Stimulated activated naive CD8-positive, alpha-beta T cell treated with anti-CD3 and anti-CD28 coated beads, Interleukin-15, Interleukin-2, amounts not matched to agents 100 ng/mL and 50 ng/mL, for 24 hours (primary cell): Measurements from ENCODE around the gene AK5.
"Not testable (repeated sequence)": the region's sequence is repeated elsewhere in the genome, so short reads cannot be mapped to it uniquely, and the experiment has no call there.

Experiments
- H3K27ac Mint-ChIP-seq: one replicate; pipeline ENCODE4 v1.8.0; 2021; ENCODE audit warnings: mild to moderate bottlenecking, mixed read lengths
- H3K27me3 Mint-ChIP-seq: one replicate; pipeline ENCODE4 v1.8.0; 2021; ENCODE audit warnings: mixed read lengths
- H3K36me3 Mint-ChIP-seq: one replicate; pipeline ENCODE4 v1.8.0; 2021; ENCODE audit warnings: low read depth, mixed read lengths
- H3K4me1 Mint-ChIP-seq: one replicate; pipeline ENCODE4 v1.8.0; 2021; ENCODE audit warnings: low read depth, mixed read lengths
- H3K4me3 Mint-ChIP-seq: one replicate; pipeline ENCODE4 v1.8.0; 2021; ENCODE audit warnings: mild to moderate bottlenecking, mixed read lengths
- H3K9me3 Mint-ChIP-seq: one replicate; pipeline ENCODE4 v1.8.0; 2021; ENCODE audit warnings: mixed read lengths

AK5 gene

GRCh38 chr1:77392486-77392885 is 110.7 kb downstream of the AK5 start:
- no peak overlapping the region for H3K27ac Mint-ChIP-seq
- no peaks in the 10 kb centered on the region for H3K9me3 Mint-ChIP-seq
- peaks cover 9% of the 10 kb centered on the region for H3K4me1 Mint-ChIP-seq
- no peaks in the 10 kb centered on the region for H3K36me3 Mint-ChIP-seq
- no peak overlapping the region for H3K4me3 Mint-ChIP-seq
- no peaks in the 10 kb centered on the region for H3K27me3 Mint-ChIP-seq

DNA sequence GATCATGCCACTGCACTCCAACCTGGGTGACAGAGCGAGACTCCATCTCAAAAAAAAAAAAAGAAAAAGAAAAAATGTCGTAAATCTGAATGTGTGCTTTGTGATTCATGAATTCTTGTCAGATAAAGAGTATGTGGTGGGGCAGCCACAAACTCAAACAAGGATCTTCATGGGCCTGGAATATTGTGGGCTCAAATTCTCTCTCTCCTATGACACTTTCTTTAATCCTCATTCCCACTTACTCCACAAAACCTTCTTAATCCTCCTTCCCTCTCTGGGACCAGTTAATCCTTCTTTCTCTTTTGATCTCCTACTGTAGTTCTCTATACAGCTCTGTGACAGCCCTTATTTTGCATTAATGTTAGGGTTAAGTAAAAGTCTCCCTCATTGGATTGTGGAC is 112.3 kb downstream of the AK5 start:
- Mint-ChIP-seq H3K4me3 (no peak overlapping the region), H3K27me3 (no peaks in the 10 kb centered on the region), H3K36me3 (no peaks in the 10 kb centered on the region), H3K27ac (no peak overlapping the region), H3K9me3 (no peaks in the 10 kb centered on the region), H3K4me1 (no peaks in the 10 kb centered on the region)

DNA sequence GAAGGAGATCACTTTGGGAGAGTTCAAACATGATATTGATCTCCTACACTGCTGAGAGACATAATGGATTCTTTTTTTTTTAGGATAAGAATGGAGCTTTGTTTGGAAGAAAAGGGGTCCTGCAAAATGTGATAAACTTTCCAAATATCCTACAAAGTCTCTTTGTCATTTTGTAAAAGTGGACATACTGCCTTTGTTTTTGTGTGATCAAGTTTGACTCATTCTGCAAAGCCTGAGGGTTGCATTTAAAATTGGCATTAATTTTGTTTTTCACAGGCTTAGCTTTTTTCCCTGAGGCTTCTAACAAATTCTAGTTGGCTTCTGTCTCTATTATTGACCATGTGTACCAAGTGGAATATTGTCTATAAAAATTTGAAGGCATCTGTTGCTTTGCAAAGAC is 113.2 kb downstream of the AK5 start:
- no peaks in the 10 kb centered on the region for H3K4me1 Mint-ChIP-seq
- H3K4me3 Mint-ChIP-seq, result no peak overlapping the region
- no peak overlapping the region for H3K27ac Mint-ChIP-seq
- no peaks in the 10 kb centered on the region for H3K9me3 Mint-ChIP-seq
- no peaks in the 10 kb centered on the region for H3K36me3 Mint-ChIP-seq
- H3K27me3 Mint-ChIP-seq, result no peaks in the 10 kb centered on the region

DNA sequence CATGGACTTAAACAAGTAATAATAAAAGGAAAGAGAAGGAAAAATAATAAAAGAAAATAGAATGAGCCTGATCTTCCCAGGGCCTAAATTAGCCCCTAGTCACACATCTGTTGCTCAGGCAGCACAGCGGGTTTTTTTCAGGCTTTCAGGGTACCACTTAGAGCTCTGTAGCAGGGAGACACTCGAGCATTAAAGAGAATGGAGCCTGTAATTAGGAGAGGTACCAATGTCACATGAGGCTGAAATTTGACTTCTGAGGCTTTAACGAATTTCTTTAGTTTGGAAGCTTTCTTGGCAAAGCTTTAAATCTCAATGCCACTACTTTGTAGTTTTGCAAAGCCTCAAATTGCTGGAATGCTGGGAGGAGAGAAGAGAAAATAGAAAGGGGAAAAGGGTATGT is 116.3 kb downstream of the AK5 start:
- Mint-ChIP-seq H3K9me3 (no peaks in the 10 kb centered on the region), H3K4me1 (no peaks in the 10 kb centered on the region), H3K36me3 (no peaks in the 10 kb centered on the region), H3K27me3 (no peaks in the 10 kb centered on the region), H3K4me3 (no peak overlapping the region), H3K27ac (no peak overlapping the region)

DNA sequence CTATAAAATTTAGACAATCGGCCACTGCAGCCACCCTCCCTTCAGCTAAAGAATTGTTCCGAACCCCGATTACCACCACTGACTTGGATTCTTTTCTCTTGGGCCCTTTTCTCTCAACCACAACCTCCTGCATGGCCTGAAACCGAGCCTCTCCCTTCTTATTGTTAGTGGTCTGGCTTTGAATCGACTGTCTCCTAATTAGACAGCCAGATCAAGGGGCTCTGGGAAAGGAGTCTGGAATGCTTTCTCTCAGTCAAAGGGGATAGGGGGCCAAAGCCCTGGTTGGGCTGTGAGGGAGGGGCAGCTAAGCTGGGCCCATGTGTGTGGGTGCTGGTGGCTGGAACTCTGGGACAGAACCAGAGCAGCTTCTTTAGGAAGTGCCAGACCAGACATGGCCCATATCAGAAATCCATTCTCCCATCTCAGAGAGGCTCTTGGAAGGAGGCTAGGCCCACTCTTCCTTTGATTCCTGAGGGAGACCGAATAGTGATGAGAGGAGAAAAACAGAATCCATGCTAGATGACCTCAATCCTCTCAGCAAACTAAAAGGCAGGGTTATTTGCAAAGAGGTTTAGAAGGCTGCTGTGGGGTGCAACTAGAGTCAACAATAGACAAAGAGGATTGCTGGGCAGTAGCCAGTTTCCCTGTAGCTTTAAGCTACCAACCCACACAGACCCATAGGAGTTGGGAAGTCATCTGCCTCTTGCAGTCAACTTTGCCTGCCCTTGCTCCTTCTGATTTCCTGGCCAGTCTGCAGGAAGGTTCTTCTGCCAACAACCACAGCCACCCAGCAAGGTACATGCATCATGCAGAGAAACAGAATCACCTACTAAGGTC is 117.6 kb downstream of the AK5 start:
- no peaks in the 10 kb centered on the region for H3K27me3 Mint-ChIP-seq
- no peaks in the 10 kb centered on the region for H3K4me1 Mint-ChIP-seq
- H3K9me3 Mint-ChIP-seq, result no peaks in the 10 kb centered on the region
- H3K36me3 Mint-ChIP-seq, result no peaks in the 10 kb centered on the region
- H3K27ac Mint-ChIP-seq, result no peak overlapping the region
- H3K4me3 Mint-ChIP-seq, result no peak overlapping the region

DNA sequence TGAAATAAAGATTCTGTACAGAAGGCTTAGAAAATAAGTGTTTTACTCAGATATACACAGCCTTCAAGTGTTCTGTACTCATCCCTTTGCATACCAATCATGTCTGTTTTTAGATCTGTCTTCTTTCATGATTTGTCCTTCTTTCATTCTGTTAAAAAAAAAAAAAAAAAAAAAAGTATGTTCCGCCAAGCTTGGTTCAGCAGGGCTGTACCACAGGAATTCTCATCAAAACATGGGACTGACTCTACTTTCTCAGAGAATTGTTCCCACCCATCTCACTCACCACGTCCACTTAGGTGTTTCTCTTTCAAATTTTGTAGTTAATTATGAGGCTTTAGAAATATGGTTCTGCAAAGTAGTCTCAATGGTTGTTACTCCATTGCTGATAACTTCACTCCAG is 119.0 kb downstream of the AK5 start:
- H3K4me3 Mint-ChIP-seq, result no peak overlapping the region
- no peak overlapping the region for H3K27ac Mint-ChIP-seq
- H3K4me1 Mint-ChIP-seq, result no peaks in the 10 kb centered on the region
- H3K9me3 Mint-ChIP-seq, result no peaks in the 10 kb centered on the region
- H3K36me3 Mint-ChIP-seq, result no peaks in the 10 kb centered on the region
- no peaks in the 10 kb centered on the region for H3K27me3 Mint-ChIP-seq

- H3K27me3 Mint-ChIP-seq, result no peaks in the 10 kb centered on the region
- H3K36me3 Mint-ChIP-seq, result no peaks in the 10 kb centered on the region
- H3K9me3 Mint-ChIP-seq, result no peaks in the 10 kb centered on the region
- H3K4me3 Mint-ChIP-seq, result no peak overlapping the region
- no peak overlapping the region for H3K27ac Mint-ChIP-seq
- no peaks in the 10 kb centered on the region for H3K4me1 Mint-ChIP-seq
These were observed 119.6 kb downstream of the AK5 start for GRCh38 chr1:77401384-77401783.

- Mint-ChIP-seq H3K36me3 (no peaks in the 10 kb centered on the region), H3K27ac (no peak overlapping the region), H3K4me3 (no peak overlapping the region), H3K9me3 (peaks cover 5% of the 10 kb centered on the region), H3K4me1 (no peaks in the 10 kb centered on the region), H3K27me3 (no peaks in the 10 kb centered on the region)
These were observed 123.4 kb downstream of the AK5 start for GRCh38 chr1:77405186-77405585.

DNA sequence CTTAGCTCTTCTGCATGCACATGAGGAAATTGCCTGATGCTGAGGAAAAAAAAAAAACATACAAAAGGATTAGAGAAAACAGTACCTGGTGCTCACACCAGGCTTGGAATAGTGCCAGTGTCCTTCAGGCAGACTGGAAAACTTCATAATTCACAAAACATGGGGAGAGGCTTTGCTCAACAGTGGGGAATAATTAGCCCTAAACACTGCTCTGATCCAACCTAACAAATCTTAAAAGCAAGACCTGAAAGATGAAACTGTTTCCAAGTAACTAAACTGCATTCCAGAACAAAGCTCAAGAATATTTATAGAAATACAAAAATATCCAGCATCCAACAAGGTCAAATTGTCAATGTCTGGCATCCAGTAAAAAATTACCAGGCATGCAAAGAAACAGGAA is 124.8 kb downstream of the AK5 start:
- no peaks in the 10 kb centered on the region for H3K27me3 Mint-ChIP-seq
- no peak overlapping the region for H3K4me3 Mint-ChIP-seq
- H3K4me1 Mint-ChIP-seq, result no peaks in the 10 kb centered on the region
- H3K9me3 Mint-ChIP-seq, result peaks cover 5% of the 10 kb centered on the region
- no peak overlapping the region for H3K27ac Mint-ChIP-seq
- no peaks in the 10 kb centered on the region for H3K36me3 Mint-ChIP-seq

DNA sequence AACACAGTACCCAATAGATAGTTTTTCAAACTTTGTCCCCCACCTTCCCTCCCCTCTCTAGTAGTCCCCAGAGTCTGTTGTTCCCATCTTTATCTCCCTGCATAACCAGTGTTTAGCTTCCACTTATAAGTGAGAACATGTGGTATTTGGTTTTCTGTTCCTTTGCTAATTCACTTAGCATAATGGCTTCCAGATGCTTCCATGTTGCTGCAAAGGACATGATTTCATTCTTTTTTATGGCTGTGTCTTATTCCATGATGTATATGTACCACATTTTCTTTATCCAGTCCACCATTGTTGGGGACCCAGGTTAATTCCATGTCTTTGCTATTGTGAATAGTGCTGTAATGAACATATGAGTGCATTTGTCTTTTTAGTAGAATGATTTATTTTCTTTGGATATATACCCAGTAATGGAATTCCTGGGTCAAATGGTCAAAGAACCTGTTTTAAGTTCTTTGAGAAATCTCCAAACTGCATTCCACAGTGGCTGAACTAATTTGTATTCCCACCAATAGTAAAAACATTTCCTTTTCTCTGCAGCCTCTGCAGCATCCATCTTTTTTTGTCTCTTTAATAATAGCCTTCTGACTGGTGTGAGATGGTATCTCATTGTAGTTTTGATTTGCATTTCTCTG is 126.0 kb downstream of the AK5 start:
- Mint-ChIP-seq H3K9me3 (peaks cover 5% of the 10 kb centered on the region), H3K4me3 (no peak overlapping the region), H3K4me1 (peaks cover 7% of the 10 kb centered on the region), H3K36me3 (peaks cover 3% of the 10 kb centered on the region), H3K27ac (no peak overlapping the region), H3K27me3 (peaks cover 3% of the 10 kb centered on the region)

DNA sequence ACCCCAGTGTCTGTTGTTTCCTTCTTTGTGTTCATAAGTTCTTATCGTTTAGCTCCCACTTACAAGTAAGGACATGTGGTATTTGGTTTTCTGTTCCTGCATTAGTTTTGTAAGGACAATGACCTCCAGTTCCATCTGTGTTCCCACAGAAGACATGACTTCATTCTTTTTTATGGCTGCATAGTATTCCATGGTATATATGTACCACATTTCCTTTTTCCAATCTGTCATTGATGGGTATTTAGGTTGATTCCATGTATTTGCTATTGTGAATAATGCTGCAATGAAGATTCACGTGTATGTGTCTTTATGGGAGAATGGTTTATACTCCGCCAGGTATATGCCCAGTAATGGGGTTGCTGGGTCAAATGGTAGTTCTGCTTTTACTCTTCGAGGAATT is 127.1 kb downstream of the AK5 start:
- not testable (repeated sequence) for H3K27me3 Mint-ChIP-seq, H3K27ac Mint-ChIP-seq, H3K9me3 Mint-ChIP-seq, H3K36me3 Mint-ChIP-seq, H3K4me3 Mint-ChIP-seq
- H3K4me1 Mint-ChIP-seq, result peaks cover 18% of the 10 kb centered on the region

DNA sequence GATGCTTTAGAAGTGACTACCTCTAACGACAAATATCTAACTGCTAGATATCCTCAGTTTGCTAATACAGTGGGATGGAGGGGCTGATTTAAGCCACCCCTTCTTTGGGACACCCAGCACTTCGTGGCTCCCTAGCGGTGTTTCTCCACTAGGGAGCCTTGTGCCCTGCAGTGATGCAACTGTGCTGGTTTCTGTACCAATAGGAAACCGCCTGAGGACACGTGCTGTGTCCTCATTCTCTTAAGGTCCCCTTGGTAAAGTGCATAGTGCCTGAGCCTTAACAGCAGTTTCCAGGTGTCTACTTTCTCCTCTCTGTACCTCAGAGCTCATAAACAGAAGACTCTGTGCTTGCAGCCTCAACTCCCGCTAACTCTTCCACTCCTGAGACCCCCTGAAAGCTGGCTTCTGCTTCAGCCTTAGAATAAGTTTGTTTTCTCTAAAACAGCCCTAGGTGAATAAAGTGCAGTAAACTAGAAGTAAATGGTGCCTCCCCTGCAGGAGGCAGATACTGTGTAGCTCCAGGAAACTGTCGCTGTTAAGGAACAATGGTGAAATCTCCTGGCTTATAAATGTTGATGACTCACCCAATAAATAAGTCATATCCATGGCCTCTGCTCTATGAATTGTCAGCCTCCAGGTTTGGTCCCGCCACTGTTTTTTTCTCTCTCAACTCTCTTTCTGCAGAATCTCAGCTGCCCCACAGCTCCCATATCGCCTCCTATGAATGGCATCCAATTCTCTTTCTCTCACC is 130.4 kb downstream of the AK5 start:
- no peak overlapping the region for H3K4me3 Mint-ChIP-seq
- peaks cover 6% of the 10 kb centered on the region for H3K27me3 Mint-ChIP-seq
- peaks cover 3% of the 10 kb centered on the region for H3K36me3 Mint-ChIP-seq
- H3K27ac Mint-ChIP-seq, result peak overlapping the region; percentile 13
- H3K9me3 Mint-ChIP-seq, result peaks cover 6% of the 10 kb centered on the region
- peaks cover 23% of the 10 kb centered on the region for H3K4me1 Mint-ChIP-seq

DNA sequence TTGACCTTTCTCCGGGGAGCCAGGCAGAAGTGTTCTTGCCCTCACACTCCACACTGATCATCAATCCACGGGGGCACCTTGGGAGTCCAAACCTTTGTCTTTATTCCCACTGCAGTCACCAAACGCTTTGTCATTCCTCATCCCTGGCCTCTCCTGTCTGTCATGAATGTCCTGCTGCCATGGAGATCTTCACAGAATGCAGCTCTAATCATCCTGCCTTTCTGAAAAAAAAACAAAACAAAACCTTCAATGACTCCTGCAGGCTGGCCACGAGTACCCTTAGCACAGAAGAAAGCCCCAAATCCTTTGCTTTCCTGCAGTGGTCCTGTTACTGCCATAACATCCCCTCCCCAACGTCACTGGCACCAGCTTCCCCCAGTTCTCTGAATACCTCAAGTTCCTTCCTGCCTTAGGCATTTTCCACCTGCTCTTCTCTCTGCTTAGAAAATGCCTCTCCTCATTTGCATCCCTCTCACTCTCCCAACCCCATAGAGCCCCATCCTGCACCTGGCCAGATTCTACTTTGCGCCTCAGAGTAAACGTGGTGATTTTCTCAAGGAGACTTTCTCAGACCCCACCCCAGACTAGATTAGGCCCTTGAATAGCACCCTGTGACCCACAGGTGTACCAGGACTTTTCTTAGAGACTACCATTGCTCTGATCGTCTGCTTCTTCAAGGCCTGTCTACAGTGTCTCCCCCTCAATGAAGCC is 131.2 kb downstream of the AK5 start:
- Mint-ChIP-seq H3K27ac (peak overlapping the region; percentile 13), H3K36me3 (peaks cover 5% of the 10 kb centered on the region), H3K4me1 (peaks cover 23% of the 10 kb centered on the region), H3K27me3 (peaks cover 6% of the 10 kb centered on the region), H3K9me3 (peaks cover 10% of the 10 kb centered on the region), H3K4me3 (no peak overlapping the region)

- H3K4me1 Mint-ChIP-seq, result peaks cover 23% of the 10 kb centered on the region
- H3K27me3 Mint-ChIP-seq, result peaks cover 6% of the 10 kb centered on the region
These were observed 131.9 kb downstream of the AK5 start for GRCh38 chr1:77413541-77414335.

More at GRCh38 chr1:77413541-77414335, 131.9 kb downstream of the AK5 start:
- peaks cover 12% of the 10 kb centered on the region for H3K9me3 Mint-ChIP-seq
- no peak overlapping the region for H3K4me3 Mint-ChIP-seq
- H3K27ac Mint-ChIP-seq, result no peak overlapping the region
- H3K36me3 Mint-ChIP-seq, result peaks cover 7% of the 10 kb centered on the region
